ENCODE data around the gene SUMO2. TPM values are rescaled to one million over a fixed set of nuclear protein-coding genes. Genes with fewer than 3 reads are reported as not detected.
"Not testable (repeated sequence)": the region's sequence is repeated elsewhere in the genome, so short reads cannot be mapped to it uniquely, and the experiment has no call there.

The SUMO2 gene
- total and polyA plus RNA-seq, 9 donors = 75.7 to 504 (median 395) TPM

GRCh38 chr17:75130059-75130631 is 52.6 kb downstream of the SUMO2 start:
- Histone ChIP-seq H3K27me3 (no peaks in the 10 kb centered on the region), H3K4me3 (peak overlapping the region; percentile 74), H3K9me3 (no peaks in the 10 kb centered on the region), H3K27ac (peak overlapping the region in 1 of 2 donors; percentile 76), H3K36me3 (no peaks in the 10 kb centered on the region), H3K4me1 (ENCODE audit: insufficient read depth) (no peaks in the 10 kb centered on the region)
- intact Hi-C loops (cut with DNase I) = no loop called here
- peak in 1 of 5 donors; percentile 44 for DNase-seq
- no peak for TF ChIP-seq EP300 (IDR thresholded peaks at IDR 0.05)
- no peak for TF ChIP-seq CTCF (IDR thresholded peaks at IDR 0.05)
- no peak for TF ChIP-seq POLR2A (IDR thresholded peaks at IDR 0.05)
- 67 to 82% (median 70%) methylated on average over 24 of the region's 24 CpGs for WGBS, 3 donors

DNA sequence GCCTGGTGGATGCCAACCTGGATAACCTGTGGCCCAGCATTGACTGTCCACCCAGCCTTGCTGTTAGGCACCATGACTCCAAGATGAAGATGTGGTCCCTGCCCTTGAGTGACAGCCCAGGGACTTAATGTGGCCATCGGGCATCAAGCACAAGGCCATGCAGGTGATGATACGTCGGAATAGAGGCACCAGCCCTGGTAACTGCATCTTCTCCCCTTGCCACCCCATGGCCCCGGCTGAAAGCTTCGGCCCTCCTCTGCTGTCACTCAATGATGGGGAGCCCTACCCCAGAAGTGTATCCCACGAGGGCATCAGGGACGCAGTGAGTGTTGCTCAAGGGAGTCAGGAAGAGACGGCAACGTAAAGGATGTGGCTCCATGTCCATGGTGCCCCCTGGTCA is 53.2 kb downstream of the SUMO2 start:
- H3K4me1 ChIP-seq (ENCODE audit: insufficient read depth) = no peaks in the 10 kb centered on the region
- no peak overlapping the region for H3K27ac ChIP-seq
- no peaks in the 10 kb centered on the region for H3K36me3 ChIP-seq
- no peak for TF ChIP-seq EP300 (IDR thresholded peaks at IDR 0.05)
- TF ChIP-seq POLR2A (IDR thresholded peaks at IDR 0.05) = no peak
- TF ChIP-seq CTCF (IDR thresholded peaks at IDR 0.05) = no peak
- WGBS, 3 donors = 78 to 90% (median 79%) methylated on average over 9 of the region's 9 CpGs
- intact Hi-C loops (cut with DNase I) = loop anchor here in 1 of 4 donors (10.0 kb wide), 1 partner anchor 165 kb away; no protein-coding TSS in a partner anchor
- H3K27me3 ChIP-seq = no peaks in the 10 kb centered on the region
- no peaks in the 10 kb centered on the region for H3K9me3 ChIP-seq
- no peak for DNase-seq
- H3K4me3 ChIP-seq = no peak overlapping the region

DNA sequence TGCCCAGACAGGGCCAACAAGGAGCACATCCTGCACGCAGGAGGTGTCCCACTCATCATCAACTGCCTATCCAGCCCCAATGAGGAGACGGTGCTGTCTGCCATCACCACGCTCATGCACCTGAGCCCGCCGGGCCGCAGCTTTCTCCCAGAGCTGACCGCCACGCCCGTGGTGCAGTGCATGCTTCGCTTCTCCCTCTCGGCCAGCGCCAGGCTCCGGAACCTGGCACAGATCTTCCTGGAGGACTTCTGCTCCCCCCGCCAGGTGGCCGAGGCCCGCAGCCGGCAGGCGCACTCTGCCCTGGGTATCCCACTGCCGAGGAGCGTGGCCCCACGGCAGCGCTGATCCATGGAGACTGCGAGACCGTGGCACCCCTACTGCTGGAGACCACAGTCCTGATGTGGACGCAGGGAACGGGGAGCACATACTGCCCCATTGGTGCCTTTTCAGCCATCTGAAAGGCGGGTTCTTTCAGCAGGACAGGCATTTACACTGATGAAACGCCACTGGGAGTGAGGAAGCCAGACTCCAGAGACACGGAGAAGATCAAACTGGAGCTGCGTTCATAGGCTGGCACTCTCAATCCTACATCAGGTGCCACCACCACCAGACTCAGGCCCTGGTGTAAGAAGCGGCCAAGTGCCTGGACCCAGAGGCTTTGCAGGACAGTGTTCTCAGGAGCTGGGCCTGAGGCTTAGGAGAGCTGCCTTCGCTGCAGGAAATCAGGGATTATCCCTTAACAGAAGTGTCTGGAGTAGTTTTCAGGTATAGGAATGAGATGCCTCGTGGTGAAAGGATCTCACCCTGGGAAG is 53.9 kb downstream of the SUMO2 start:
- intact Hi-C loops (cut with DNase I) = loop anchor here in 1 of 4 donors (10.0 kb wide), 1 partner anchor 164 kb away; no protein-coding TSS in a partner anchor
- no peaks in the 10 kb centered on the region for H3K4me1 ChIP-seq (ENCODE audit: insufficient read depth)
- TF ChIP-seq POLR2A (IDR thresholded peaks at IDR 0.05) (no peak), CTCF (IDR thresholded peaks at IDR 0.05) (no peak), EP300 (IDR thresholded peaks at IDR 0.05) (no peak)
- DNase-seq = peak in 1 of 5 donors; percentile 25
- no peak overlapping the region for H3K27ac ChIP-seq
- no peak overlapping the region for H3K4me3 ChIP-seq
- no peaks in the 10 kb centered on the region for H3K36me3 ChIP-seq
- H3K27me3 ChIP-seq = no peaks in the 10 kb centered on the region
- H3K9me3 ChIP-seq = no peaks in the 10 kb centered on the region
- WGBS, 3 donors = 80 to 85% (median 82%) methylated on average over 33 of the region's 33 CpGs

GRCh38 chr17:75127936-75128335 is 54.8 kb downstream of the SUMO2 start:
- not testable (repeated sequence) for H3K27ac ChIP-seq; H3K4me3 ChIP-seq; H3K9me3 ChIP-seq; DNase-seq; H3K4me1 ChIP-seq (ENCODE audit: insufficient read depth); H3K27me3 ChIP-seq; H3K36me3 ChIP-seq
- intact Hi-C loops (cut with DNase I) = loop anchor here in 1 of 4 donors (10.0 kb wide), 1 partner anchor 163 kb away; no protein-coding TSS in a partner anchor
- 88 to 89% (median 89%) methylated on average over 5 of the region's 5 CpGs for WGBS, 3 donors

DNA sequence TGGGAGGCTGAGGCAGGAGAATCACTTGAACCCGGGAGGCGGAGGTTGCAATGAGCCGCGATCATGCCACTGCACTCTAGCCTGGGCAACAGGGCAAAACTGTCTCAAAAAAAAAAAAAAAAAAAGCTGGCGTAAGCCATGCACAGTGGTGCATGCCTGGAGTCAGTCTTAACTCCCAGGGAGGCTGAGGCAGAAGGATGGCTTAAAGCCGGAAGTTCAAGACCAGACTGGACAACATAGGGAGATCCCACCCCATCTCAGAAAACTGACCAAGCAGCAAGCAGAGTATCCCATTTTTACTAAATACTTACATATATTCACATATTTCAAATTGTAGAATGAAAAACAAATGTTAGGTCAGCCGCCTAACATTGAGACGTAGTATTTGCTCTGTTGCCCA is 55.8 kb downstream of the SUMO2 start:
- Histone ChIP-seq H3K27me3 (no peaks in the 10 kb centered on the region), H3K4me3 (no peak overlapping the region), H3K4me1 (ENCODE audit: insufficient read depth) (no peaks in the 10 kb centered on the region), H3K27ac (no peak overlapping the region), H3K36me3 (no peaks in the 10 kb centered on the region), H3K9me3 (no peaks in the 10 kb centered on the region)
- no peak for DNase-seq
- TF ChIP-seq EP300 (IDR thresholded peaks at IDR 0.05) (no peak), CTCF (IDR thresholded peaks at IDR 0.05) (no peak), POLR2A (IDR thresholded peaks at IDR 0.05) (no peak)
- WGBS, 3 donors = 87 to 94% (median 88%) methylated on average over 8 of the region's 8 CpGs
- intact Hi-C loops (cut with DNase I) = loop anchor here in 1 of 4 donors (10.0 kb wide), 1 partner anchor 162 kb away; no protein-coding TSS in a partner anchor

Data from ovary (tissue), 9 donors.